Measurements from ENCODE around the gene USP16.

Gene USP16

DNA sequence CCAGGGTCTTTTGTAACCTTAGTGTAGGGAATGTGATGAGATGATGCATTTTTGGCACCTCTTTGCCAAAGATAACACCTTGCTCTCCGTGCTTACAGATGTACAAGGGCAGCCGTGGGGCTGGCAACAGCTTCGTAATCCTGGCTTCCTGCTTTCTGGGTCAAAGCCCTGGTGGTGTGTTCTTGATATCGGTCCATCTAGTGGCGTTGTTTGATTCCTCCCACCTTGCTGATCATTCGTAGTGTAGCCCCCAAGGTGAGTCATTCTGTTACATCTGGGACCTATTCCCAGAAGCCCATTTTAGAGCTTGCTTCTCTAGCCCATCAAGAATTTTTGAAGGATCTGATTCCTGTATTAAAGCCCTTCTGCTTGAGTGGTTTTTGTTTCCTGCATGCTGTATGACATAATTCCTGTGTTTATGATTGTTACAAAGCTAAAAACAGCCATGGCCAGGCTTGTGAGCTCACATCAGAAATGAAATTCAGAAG, 56.0 kb downstream of the USP16 start:
- TF ChIP-seq, protein P1, sequence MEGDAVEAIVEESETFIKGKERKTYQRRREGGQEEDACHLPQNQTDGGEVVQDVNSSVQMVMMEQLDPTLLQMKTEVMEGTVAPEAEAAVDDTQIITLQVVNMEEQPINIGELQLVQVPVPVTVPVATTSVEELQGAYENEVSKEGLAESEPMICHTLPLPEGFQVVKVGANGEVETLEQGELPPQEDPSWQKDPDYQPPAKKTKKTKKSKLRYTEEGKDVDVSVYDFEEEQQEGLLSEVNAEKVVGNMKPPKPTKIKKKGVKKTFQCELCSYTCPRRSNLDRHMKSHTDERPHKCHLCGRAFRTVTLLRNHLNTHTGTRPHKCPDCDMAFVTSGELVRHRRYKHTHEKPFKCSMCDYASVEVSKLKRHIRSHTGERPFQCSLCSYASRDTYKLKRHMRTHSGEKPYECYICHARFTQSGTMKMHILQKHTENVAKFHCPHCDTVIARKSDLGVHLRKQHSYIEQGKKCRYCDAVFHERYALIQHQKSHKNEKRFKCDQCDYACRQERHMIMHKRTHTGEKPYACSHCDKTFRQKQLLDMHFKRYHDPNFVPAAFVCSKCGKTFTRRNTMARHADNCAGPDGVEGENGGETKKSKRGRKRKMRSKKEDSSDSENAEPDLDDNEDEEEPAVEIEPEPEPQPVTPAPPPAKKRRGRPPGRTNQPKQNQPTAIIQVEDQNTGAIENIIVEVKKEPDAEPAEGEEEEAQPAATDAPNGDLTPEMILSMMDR (IDR thresholded peaks at IDR 0.05; ENCODE audit: insufficient read depth, low read length, poor library complexity, severe bottlenecking): no peak
- Histone ChIP-seq H3K27me3 (replicated peaks; ENCODE audit: control insufficient read depth, insufficient read depth, low read length) (no peaks in the 10 kb centered on the region), H3K4me3 (replicated peaks; ENCODE audit: low read depth, low read length) (no peak overlapping the region), H3K36me3 (ENCODE audit: control insufficient read depth, insufficient read depth, low read length) (no peaks in the 10 kb centered on the region; the same call in 1 of the 2 replicates)
- no peak for DNase-seq (ENCODE audit: extremely low read depth, insufficient read length)

DNA sequence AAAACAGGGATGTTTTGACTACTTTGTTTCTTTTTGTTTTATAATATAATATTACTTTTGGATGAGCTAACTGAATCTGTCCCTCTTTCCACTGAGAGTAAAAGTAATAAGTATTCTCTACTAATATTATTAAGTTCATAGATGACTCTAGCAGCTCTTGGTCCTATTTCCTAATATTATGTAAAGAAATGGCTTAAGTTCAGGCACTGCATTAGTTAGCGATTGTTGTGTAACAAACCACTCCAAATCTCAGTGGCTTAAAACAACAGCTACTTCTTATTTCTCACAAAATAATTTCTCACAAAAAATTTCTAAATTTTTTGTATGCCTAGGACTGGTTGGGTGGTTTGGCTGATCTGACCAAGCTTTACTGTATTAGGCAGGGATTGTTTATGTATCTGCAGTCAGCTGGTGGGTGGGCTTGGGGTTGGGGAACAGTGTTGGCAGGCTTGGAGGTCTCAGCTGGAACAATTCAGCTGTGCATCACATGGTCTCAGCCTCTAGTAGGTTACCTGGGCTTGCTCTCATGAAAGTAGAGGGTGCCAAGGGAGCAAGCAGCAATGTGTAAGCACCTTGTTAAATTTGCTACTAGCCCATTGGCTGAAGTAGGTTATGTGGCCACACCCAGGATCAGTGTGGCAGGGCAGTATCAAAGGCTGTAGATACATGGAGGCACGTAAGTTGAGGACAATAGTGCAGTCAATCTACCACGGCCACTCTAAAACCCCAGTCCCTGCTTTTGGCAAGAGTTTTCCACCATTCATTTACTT, 57.8 kb downstream of the USP16 start:
- TF ChIP-seq, protein P1 (IDR thresholded peaks at IDR 0.05; ENCODE audit: insufficient read depth, low read length, poor library complexity, severe bottlenecking): no peak
- DNase-seq (ENCODE audit: extremely low read depth, insufficient read length): no peak
- no peaks in the 10 kb centered on the region for H3K27me3 ChIP-seq (replicated peaks; ENCODE audit: control insufficient read depth, insufficient read depth, low read length)
- H3K36me3 ChIP-seq (ENCODE audit: control insufficient read depth, insufficient read depth, low read length): no peaks in the 10 kb centered on the region; the same call in 1 of the 2 replicates
- H3K4me3 ChIP-seq (replicated peaks; ENCODE audit: low read depth, low read length): no peak overlapping the region

- H3K4me3 ChIP-seq (replicated peaks; ENCODE audit: low read depth, low read length): no peak overlapping the region
- no peaks in the 10 kb centered on the region for H3K27me3 ChIP-seq (replicated peaks; ENCODE audit: control insufficient read depth, insufficient read depth, low read length)
- no peak for DNase-seq (ENCODE audit: extremely low read depth, insufficient read length)
- TF ChIP-seq, protein P1 (IDR thresholded peaks at IDR 0.05; ENCODE audit: insufficient read depth, low read length, poor library complexity, severe bottlenecking): no peak
- no peaks in the 10 kb centered on the region; the same call in 1 of the 2 replicates for H3K36me3 ChIP-seq (ENCODE audit: control insufficient read depth, insufficient read depth, low read length)
These were observed 58.8 kb downstream of the USP16 start for GRCh38 chr21:29083306-29083705.

- TF ChIP-seq, protein P1 (IDR thresholded peaks at IDR 0.05; ENCODE audit: insufficient read depth, low read length, poor library complexity, severe bottlenecking): no peak
- Histone ChIP-seq H3K4me3 (replicated peaks; ENCODE audit: low read depth, low read length) (no peak overlapping the region), H3K36me3 (ENCODE audit: control insufficient read depth, insufficient read depth, low read length) (no peaks in the 10 kb centered on the region; the same call in 1 of the 2 replicates), H3K27me3 (replicated peaks; ENCODE audit: control insufficient read depth, insufficient read depth, low read length) (no peaks in the 10 kb centered on the region)
- DNase-seq (ENCODE audit: extremely low read depth, insufficient read length): no peak
These were observed 59.9 kb downstream of the USP16 start for GRCh38 chr21:29084372-29084771.

DNA sequence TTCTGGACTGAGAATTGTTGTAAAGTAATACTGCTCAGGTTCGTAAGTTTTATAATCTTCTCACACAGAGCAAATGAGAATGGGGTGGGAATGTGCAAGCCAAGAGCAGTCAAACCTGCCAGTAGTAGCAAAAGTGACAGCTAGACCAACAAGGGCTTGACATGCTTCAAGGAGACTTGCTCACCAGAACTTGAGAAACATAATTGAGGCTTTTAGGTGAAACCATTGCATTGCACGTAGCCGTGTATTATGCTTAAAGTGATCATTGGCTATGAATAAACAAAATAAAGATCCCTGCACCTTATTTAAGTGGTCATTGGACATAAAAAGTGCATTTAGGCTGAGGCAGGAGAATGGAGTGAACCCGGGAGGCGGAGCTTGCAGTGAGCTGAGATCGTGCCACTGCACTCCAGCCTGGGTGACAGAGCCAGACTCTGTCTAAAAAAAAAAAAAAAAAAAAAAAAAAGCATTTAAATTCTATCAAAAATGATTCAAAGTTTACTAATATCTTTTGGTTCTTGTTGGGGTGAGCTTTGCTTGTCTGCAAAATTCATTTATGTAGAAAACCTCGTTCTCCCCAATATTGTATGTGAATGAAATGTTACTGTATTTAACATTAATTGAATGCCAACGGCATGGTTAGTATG, 60.8 kb downstream of the USP16 start:
- DNase-seq (ENCODE audit: extremely low read depth, insufficient read length): no peak
- no peaks in the 10 kb centered on the region for H3K36me3 ChIP-seq (ENCODE audit: control insufficient read depth, insufficient read depth, low read length)
- TF ChIP-seq, protein P1 (IDR thresholded peaks at IDR 0.05; ENCODE audit: insufficient read depth, low read length, poor library complexity, severe bottlenecking): no peak

More for the DNA sequence above, 60.8 kb downstream of the USP16 start:
- Histone ChIP-seq H3K27me3 (replicated peaks; ENCODE audit: control insufficient read depth, insufficient read depth, low read length) (no peaks in the 10 kb centered on the region), H3K4me3 (replicated peaks; ENCODE audit: low read depth, low read length) (no peak overlapping the region)

Measured in GM06990 (cell line).